GM21381 (cell line): ENCODE measurements around the gene GULP1.

Source experiments
- ATAC-seq: cut with Tn5 transposase; IDR thresholded peaks from one replicate; pipeline ENCODE4 v1.9.1; 2021; ENCODE audit warnings: mild to moderate bottlenecking, moderate library complexity; ENCODE audit not compliant: unreplicated experiment

Gene GULP1

GRCh38 chr2:188414869-188415753, 123.4 kb downstream of the GULP1 start:
- no peak for ATAC-seq

GRCh38 chr2:188415754-188416083, 124.0 kb downstream of the GULP1 start:
- no peak for ATAC-seq

- ATAC-seq, result no peak
These were observed 124.7 kb downstream of the GULP1 start for GRCh38 chr2:188416367-188416766.

- ATAC-seq, result no peak
These were observed 131.1 kb downstream of the GULP1 start for GRCh38 chr2:188422726-188423125.

- no peak for ATAC-seq
These were observed 133.6 kb downstream of the GULP1 start for GRCh38 chr2:188425266-188425665.

- ATAC-seq, result no peak
These were observed 134.4 kb downstream of the GULP1 start for GRCh38 chr2:188426121-188426520.

- no peak for ATAC-seq
These were observed 139.0 kb downstream of the GULP1 start for GRCh38 chr2:188430705-188431104.

- no peak for ATAC-seq
These were observed 142.3 kb downstream of the GULP1 start for GRCh38 chr2:188434018-188434417.

- ATAC-seq, result no peak
These were observed 143.4 kb downstream of the GULP1 start for GRCh38 chr2:188435115-188435514.

GRCh38 chr2:188437537-188437936, 145.9 kb downstream of the GULP1 start:
- no peak for ATAC-seq

- ATAC-seq, result no peak
These were observed 148.3 kb downstream of the GULP1 start for GRCh38 chr2:188439986-188440385.

GRCh38 chr2:188440849-188441248, 149.2 kb downstream of the GULP1 start:
- no peak for ATAC-seq

- no peak for ATAC-seq
These were observed 149.7 kb downstream of the GULP1 start for GRCh38 chr2:188441288-188441947.

GRCh38 chr2:188443207-188443606, 151.5 kb downstream of the GULP1 start:
- ATAC-seq, result no peak

- no peak for ATAC-seq
These were observed 152.6 kb downstream of the GULP1 start for GRCh38 chr2:188444106-188444835.

GRCh38 chr2:188449561-188449960, 157.9 kb downstream of the GULP1 start:
- ATAC-seq, result no peak

- no peak for ATAC-seq
These were observed 158.3 kb downstream of the GULP1 start for GRCh38 chr2:188449971-188450370.

- ATAC-seq, result no peak
These were observed 159.2 kb downstream of the GULP1 start for GRCh38 chr2:188450732-188451483.

GRCh38 chr2:188452084-188452483, 160.4 kb downstream of the GULP1 start:
- ATAC-seq, result no peak

- ATAC-seq, result no peak
These were observed 164.6 kb downstream of the GULP1 start for GRCh38 chr2:188456114-188456909.
